Activated T-helper 9 cell treated with anti-CD3 and anti-CD28 coated beads, Interleukin-2, amount 50 U/mL, for 16 hours (primary cell): ENCODE measurements around the gene ZNF275.
A peak's percentile ranks its signal among the peaks of the same experiment; 100 is the strongest.
"Not testable (repeated sequence)": the region's sequence is repeated elsewhere in the genome, so short reads cannot be mapped to it uniquely, and the experiment has no call there.

Experiments
- DNase-seq: peaks from one replicate; pipeline ENCODE4 v3.0.0-alpha.2; 2020; ENCODE audit warnings: low read depth

ZNF275 gene

DNA sequence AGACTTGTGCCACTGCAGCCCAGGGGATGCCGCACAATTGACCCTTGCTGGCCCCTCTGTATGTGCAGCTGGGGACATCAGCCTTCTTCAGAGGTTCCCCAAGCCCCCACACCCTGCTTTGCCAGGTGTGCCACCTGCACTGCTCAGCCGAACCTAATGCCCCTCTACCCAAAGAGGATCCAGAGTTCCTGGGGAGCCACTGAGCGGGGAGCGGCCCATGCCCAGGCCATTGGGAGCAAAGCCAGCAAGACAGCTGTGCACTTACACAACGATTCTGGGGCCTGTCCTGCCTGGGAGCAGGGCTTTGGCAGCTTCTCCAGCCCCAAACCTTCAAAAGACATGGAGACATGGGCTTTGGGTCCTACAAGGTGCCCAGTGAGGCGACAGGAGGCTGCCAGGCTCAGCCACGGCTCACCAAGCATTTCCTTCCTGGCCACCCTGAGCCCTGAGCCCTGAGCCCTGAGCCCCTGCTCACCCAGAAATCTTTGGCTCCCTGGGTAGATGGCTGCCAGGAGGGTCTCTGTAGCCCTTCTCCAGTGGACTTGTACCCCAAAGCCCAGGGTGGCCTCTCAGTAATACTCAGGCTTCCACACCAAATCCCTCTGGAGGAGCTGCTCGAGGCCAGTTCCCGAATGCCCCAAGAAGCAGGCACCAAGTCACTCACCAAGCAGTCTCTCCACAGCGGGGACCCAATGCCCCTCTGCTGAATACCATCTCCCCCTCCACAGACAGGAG, 54.2 kb downstream of the ZNF275 start:
- no peak for DNase-seq

DNA sequence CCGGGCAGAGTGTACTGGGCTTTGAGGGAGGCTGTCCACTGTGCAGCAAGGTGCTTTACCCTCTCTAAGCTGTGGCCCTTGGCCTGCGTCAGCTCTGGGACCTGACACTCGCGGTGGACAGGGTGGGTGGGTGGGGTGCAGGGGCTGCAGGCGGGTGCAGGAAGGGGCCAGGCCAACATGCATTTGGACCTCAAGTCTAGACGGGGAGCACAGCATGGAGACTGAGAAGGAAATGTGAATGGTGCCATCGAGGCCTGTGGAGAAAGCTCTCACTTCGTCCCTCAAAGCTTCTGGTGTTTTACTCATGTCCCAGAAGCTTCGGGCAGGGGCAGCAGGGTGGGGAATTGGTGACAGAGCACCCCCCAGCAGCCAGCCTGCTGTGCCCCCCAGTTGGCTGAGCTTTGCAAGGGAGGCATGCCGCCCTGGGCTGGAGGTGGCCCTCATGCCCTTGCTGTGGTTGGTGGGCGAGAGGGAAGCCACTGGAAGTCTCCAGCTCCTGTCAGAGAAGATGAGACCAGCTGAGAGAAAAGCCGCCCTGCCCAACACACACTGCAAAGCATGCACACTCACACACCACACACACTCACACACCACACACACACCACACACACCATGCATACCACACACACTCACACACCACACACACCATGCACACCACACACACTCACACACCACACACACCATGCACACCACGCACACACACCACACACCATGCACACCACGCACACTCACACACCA, 54.9 kb downstream of the ZNF275 start:
- DNase-seq: no peak

GRCh38 chrX:153389460-153389768, 55.5 kb downstream of the ZNF275 start:
- not testable (repeated sequence) for DNase-seq

DNA sequence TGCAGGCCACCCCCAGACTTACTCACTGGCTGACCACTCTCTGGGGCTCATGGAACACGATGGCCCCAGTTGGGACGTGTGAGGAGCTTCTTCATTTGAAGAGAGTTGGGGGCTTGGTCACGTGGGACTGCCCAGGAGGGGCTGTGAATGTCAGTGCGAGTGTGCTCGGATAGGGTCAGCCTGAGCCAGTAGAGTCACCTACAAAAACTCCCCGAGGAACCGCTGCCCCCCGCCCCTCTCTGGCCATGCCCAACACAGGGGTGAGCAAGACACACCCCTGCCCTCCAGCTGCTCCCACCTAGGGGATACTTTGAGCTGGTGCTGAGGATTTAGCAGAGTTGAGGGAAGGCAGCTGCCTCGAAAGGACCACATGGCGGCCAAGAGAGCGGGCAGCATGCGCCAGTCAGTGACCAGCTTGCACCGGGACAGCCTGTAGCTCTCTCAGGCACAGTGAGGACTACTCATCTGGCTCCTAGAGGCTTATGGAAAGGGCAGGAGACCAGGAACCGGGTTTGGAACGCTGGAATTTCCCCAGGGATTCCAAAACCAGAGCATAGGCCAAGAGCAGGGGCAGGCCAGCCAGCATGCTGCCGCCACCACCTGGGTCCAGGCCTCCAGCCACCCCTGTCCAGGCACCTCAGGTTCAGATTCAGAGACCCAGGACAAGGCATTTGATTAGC, 58.8 kb downstream of the ZNF275 start:
- no peak for DNase-seq

GRCh38 chrX:153394612-153395011, 60.7 kb downstream of the ZNF275 start:
- no peak for DNase-seq

GRCh38 chrX:153395613-153396319, 61.8 kb downstream of the ZNF275 start:
- no peak for DNase-seq

DNA sequence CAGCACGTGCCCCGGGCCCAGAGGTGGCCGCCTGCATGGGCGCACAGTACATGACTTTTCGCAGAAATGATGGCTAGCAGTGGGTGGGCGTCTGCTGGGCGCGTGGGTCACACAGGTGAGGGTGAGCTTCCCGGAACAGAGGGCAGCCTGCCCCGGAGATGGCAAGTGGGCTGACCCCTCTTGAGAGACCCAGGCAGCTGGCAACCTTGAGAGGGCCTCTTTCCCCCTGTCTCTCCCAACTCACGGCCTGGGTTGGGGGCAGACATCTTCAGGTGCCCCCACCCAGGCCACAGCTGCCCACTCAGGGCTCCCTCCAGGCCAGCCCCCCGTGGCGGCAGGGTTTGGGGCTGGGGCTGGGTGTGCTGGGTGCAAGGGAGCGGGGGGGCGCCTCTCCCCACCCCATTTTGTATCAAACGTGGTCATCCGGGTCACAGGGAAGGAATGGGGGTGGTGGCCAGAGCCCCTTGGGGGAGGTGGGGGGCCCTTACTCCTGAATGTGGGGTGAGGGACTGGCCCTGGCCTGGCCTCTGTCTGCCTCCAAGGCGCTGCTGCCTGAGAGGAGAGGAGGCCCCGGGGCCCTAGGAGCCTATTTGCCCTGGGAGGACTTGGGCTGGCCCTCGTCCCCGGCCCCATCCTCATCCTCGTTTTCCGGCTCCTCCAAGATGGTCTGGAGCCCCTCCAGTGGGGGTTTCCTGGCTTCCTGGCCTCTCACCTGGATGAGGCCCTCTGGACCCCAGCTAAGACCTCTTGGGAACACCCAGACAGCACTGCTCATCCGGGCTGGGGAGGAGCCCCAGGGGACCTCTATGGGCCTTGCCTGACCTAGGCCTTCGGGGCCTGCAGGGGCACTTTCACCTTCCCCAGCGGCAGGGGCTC, 62.6 kb downstream of the ZNF275 start:
- no peak for DNase-seq

DNA sequence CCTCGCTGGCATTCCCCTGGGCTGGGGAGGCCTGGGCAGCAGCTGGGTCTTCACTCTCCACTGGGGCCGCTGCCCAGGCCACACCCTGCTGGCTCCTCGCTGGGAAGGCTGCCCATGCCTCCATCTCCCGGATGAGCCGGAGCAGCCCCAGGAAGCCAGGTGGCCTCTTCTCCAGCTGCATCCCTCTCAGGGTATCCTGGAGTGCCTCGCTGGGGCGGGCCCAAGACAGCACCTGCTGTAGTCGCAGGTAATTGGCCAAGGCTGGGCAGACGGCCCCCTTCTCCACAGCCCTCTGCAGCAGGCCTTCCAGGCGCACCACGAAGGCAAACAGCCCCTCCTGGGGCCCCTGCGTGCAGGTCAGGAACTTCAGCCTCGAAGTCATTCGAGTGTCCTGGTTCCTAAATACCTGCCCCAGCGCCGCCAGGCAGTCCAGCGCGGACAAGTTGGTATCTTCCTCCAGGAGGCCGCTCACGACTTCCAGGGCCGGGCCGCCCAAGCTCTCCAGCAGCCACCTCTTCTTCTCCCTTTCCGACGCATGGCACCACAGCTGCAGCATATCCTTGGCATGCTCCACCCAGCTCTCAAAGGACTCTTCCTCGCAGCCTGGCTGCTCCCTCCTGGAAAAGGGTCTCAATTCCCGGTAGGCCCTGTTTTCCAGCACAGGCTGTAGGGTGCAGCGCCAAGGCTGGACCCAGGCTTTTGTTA, 63.5 kb downstream of the ZNF275 start:
- DNase-seq: no peak

DNA sequence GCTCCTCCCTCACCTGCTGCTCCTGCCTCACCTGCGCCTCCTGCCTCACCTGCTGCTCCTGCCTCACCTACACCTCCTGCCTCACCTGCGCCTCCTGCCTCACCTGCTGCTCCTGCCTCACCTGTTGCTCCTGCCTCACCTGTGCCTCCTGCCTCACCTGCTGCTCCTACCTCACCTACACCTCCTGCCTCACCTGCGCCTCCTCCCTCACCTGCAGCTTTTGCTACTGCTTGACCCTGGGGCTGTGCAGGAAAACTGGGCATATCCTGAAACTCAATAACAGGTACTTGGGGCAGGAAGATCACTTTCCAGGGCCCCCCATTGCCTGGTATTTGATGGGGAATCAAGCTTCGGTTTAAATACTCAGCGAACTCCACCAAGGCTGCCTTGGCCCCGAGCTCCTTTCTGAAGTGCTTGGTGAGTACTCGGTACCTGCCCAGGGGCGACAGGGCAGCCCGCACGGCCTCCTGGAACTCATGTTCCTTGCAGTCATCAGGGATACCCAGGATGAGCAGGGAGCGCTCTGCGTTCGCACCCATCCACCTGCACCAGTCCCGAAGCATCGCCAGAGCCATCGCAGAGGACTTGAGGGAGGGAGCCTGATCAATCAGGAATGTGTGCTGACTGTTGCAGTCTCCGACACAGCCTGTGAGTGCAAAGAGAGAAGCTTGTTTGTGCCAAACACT, 64.5 kb downstream of the ZNF275 start:
- DNase-seq: no peak

DNA sequence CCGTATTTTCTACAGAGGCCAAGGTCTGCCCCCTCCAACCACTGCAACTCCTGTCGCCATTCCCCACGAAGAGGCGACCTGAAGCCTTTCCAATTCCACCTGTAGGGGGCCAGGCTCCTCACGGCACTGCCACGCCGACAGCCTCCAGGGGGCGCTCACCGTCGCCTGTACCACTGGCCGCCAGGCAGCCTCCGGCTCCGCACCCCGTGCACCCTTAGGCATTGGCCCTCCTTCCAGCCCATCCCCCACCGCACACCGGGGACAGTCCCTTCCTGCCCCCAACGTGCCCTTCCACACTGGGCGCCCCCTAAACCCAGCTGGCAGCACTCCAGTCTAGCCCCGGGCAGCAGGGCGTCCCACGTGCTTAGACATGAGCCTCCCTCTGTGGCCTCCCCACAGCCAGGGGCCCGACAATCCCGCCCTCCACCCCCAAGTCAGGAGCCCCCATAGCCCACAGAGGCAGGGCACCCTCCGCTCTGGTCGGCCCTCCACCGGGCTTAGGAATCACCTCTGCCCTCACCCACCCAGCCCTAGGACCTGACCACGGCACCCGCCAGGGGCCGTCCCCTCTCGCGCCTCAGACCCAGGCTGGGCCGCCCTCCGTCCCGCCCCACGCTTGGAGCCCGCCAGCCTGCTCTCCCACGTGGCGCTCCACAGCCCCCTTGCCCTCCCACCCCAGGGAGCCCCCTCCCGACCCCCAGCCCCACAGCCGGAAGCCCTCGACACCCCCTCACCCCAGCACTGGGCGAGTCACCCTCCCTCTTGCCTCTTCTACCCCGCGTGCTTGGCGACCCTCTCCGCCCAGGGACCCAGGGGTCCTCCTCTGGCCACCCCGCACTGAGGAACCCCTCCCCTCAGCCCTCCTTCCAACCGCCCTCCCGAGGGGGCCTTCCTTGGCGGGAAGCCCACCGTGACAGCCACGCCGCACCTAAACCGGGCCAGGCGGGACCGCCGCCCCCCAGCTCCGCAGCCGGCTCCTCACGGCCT, 66.5 kb downstream of the ZNF275 start:
- DNase-seq: peak; percentile 37

- DNase-seq: no peak
Measured at GRCh38 chrX:153401133-153401764, 67.3 kb downstream of the ZNF275 start, which contains the start of gene PNMA6E. Gene PNMA6E (minus strand): TSS chrX:153401350. CDS start chrX:153398849, 2,501 bp downstream.
